GM21825 (cell line): ENCODE measurements around the gene CDC42EP5.
"Not testable (repeated sequence)": the region's sequence is repeated elsewhere in the genome, so short reads cannot be mapped to it uniquely, and the experiment has no call there.

Experiments
- ATAC-seq: cut with Tn5 transposase; IDR thresholded peaks from one replicate; pipeline ENCODE4 v1.9.1; 2021; ENCODE audit warnings: mild to moderate bottlenecking, moderate library complexity; ENCODE audit not compliant: unreplicated experiment

The CDC42EP5 gene

GRCh38 chr19:54449701-54450069 lies 23.4 kb downstream of the CDC42EP5 start:
- ATAC-seq, result no peak

DNA sequence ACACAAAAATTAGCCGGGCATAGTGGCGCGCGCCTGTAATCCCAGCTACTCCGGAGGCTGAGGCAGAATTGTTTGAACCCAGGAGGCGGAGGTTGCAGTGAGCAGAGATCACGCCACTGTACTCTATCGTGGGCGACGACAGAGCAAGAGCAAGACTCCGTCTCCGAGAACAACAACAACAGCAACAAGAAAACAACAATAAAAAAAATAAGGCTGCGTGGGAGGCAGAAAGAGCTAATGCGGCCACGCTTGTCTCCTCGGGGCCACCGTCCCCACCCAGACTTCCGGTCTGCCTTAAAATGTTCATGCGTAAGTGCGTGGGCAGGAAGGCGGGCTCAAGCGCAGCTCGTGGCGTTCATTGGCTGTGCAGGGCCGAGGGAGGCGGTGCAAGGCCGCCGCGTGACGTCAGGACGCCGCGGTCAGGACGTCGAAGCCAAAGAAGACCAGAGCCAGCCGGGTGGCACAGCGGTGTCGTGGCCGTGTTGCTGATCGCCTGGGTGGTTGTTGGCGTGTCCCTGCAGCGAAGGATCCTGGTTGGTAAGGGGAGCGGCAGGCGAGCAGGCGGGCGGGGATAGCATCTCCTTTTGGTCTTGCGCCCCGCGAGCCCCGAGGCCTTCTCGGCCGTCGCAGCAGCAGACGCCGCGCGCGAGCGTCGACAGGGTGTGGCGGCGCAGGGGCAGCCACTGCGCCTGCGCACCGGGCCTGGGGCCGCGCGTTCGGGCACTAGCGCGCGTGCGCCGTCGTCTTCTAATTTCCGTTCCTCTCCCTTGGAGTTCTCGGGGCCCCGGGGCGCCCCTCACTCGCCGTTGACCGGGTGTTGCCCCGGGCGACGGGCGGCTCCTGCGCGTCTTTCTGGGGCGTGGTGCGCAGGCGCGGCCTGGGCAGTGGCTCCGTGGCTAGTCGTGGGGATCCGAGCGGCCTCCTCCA lies 24.1 kb downstream of the CDC42EP5 start, which contains the start of gene LENG8:
TSS of gene LENG8 (plus strand) at position 426 of the 927 bp plus-strand sequence. CDS start 2,146 bp downstream, outside the sequence.
- peak; percentile 80 for ATAC-seq

DNA sequence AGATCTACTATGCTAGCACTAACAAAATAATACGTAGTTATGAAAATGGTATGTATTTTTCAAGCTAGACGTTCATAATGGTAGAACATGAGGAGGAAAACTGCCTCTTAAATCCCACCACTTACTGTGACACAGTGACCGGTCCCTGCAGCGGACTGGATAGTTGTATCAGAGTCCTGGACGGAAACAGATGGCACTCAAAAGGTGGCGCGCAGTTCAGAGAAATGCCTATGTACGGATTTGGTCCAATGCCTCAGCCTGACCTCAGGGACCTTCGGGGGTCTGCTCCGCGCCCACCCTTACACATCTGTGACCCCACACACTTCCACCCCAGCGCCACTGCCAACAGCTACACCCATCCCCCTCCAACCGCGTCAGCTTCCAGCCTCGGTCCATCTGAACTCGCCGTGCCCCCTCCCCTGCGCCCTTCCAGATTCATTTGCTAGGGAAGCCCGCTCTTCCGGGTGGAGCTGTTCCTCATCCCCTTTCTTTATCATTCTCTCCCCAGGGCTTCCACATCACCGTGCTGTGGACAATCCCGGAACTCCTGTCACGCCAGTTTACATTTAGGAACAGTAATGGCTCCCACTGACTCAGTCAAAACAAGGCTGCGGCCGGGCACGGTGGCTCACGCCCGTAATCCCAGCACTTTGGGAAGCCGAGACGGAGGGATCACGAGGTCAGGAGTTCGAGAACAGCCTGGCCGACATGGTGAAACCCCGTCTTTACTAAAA lies 24.9 kb downstream of the CDC42EP5 start:
- ATAC-seq, result no peak

DNA sequence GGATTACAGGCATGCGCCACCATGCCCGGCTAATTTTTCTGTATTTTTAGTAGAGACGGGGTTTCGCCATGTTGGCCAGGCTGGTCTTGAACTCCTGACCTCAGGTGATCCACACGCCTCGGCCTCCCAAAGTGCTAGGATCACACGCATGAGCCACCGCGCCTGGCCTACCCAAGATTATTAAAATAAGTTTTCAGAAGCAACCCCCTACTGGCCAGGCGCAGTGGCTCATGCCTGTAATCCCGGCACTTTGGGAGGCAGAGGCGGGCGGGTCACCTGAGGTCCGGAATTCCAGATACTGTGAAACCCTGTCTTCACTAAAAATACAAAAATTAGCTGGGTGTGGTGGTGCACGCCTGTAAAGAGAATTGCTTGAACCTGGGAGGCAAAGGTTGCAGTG lies 26.7 kb downstream of the CDC42EP5 start:
- not testable (repeated sequence) for ATAC-seq

- no peak for ATAC-seq
These were observed 28.4 kb downstream of the CDC42EP5 start for GRCh38 chr19:54444737-54445136.

DNA sequence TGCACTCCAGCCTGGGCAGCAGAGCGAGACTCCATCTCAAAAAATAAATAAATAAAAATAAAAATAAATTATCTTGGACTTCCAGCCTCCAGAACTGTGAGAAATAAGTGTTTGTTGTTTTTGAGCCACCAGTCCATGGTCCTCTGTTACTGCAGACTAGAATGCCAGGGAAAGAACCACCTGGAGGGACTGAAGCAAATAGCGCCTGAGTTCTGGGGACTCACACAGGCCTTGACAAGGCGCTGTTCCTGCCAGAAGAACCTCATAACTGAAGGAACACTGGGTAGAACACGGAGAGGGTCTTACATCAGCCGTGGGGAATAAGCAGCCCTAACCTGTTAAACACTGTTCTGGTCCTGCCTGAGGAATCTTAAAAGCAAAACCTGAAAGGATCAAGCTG lies 32.5 kb downstream of the CDC42EP5 start:
- no peak for ATAC-seq

GRCh38 chr19:54439174-54439851 lies 33.8 kb downstream of the CDC42EP5 start:
- no peak for ATAC-seq

GRCh38 chr19:54436628-54437252 lies 36.4 kb downstream of the CDC42EP5 start:
- ATAC-seq, result no peak

GRCh38 chr19:54436031-54436523 lies 37.0 kb downstream of the CDC42EP5 start:
- ATAC-seq, result no peak

GRCh38 chr19:54435551-54436016 lies 37.5 kb downstream of the CDC42EP5 start:
- ATAC-seq, result no peak

DNA sequence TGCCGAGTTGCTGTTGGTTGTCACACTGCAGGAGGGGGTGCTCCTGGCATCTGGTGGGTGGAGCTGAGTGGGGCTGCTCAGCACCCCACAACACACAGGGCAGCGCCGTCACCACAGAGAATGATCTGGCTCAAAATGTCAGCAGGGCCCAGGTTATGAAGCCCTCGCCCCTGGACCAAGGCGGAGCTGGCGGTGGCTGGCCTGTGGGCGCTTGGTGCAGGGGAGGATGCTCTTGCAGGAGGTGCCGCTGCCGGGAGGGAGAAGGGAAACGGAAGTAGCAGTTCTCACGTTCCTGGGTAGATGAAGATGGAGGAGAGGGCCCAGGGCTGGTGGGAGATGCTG lies 38.3 kb downstream of the CDC42EP5 start:
- ATAC-seq, result no peak

- no peak for ATAC-seq
These were observed 38.8 kb downstream of the CDC42EP5 start for GRCh38 chr19:54434112-54434872.

DNA sequence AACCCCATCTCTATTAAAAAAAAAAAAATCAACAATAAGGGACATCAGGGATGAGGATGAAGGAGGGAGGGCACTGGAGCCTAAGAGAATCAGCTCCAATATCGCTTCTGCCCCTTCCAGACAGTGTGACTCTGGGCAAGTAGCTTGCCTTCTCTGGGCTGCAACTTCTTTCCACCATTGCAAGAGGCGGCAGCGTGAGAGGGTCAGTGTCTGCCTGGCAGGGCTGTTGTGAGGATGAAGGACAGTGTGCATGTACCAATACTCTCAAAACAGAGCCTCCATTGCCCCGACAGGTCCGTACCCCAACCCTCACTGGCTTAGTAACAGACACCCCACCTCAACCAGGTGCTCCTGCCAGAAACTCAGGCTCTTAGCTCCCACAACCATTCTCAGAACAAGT lies 39.4 kb downstream of the CDC42EP5 start:
- ATAC-seq, result no peak

DNA sequence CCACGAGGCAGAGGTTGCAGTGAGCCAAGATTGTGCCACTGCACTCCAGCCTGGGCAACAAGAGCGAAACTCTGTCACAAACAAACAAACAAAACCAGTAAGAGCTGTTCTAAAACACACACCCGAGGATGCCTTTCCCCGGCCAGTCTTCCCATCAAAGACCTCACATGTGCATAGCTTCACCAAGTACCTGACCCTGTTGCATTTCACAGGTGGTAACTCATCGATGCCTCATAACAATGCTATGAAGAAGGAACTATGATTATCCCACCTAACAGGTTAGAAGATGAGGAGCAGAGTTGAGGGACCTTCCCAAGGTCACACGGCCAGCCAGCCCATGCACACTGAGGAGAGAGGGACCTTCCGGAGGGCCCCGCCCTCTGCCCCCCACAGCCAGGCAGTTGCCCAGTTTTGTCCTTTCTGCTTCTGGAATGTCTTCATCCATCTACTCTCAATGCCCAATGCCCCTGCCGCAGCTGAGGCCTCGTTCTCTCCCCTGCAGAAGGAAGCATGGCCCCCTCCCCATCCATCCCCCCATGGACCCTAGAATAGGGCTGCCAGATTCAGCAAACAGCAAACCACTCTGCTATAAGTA lies 40.9 kb downstream of the CDC42EP5 start:
- ATAC-seq, result no peak

GRCh38 chr19:54431255-54431838 lies 41.7 kb downstream of the CDC42EP5 start:
- no peak for ATAC-seq

GRCh38 chr19:54430306-54431254 lies 42.5 kb downstream of the CDC42EP5 start:
- no peak for ATAC-seq

- ATAC-seq, result no peak
These were observed 43.4 kb downstream of the CDC42EP5 start for GRCh38 chr19:54429545-54430227.

- no peak for ATAC-seq
These were observed 44.0 kb downstream of the CDC42EP5 start for GRCh38 chr19:54429176-54429495.
